MCF 10A (cell line): ENCODE measurements around the gene MGAT3. TPM values are rescaled to one million over a fixed set of nuclear protein-coding genes. Genes with fewer than 3 reads are reported as not detected.

Source experiments
- BruUV-seq: library from RNA; stranded (reverse); fragments of 400-500 nt; replicated peaks from 2 replicates; lab custom pipeline; 2021; lab: Mats Ljungman, UMichigan
- CTCF ChIA-PET: fragments of 300-600 bp; sonication (Branson Sonifier 250); formaldehyde crosslinking; extraction: SDS; loops from one replicate; lab custom pipeline; 2021; ENCODE audit warnings: antibody characterized with exemption, inconsistent platforms; lab: Yijun Ruan, JAX
- POLR2A ChIA-PET: fragments of 300-600, 350-650 bp; sonication (Branson Sonifier 250); formaldehyde crosslinking; extraction: SDS; loops from one replicate; lab custom pipeline; 2020; ENCODE audit warnings: antibody characterized with exemption, inconsistent platforms; lab: Yijun Ruan, JAX
- DNase-seq: peaks from one replicate; pipeline ENCODE4 v3.0.0-alpha.2; 2018; ENCODE audit not compliant: unreplicated experiment
- H3K27ac Mint-ChIP-seq: one replicate; pipeline ENCODE4 v1.8.0; 2022; ENCODE audit warnings: mild to moderate bottlenecking, low read depth, mixed read lengths; ENCODE audit not compliant: unreplicated experiment
- H3K27me3 Mint-ChIP-seq: one replicate; pipeline ENCODE4 v1.8.0; 2022; ENCODE audit warnings: mixed read lengths; ENCODE audit not compliant: insufficient read depth, unreplicated experiment
- H3K36me3 Mint-ChIP-seq: one replicate; pipeline ENCODE4 v1.8.0; 2022; ENCODE audit warnings: mild to moderate bottlenecking, moderate library complexity, mixed read lengths; ENCODE audit not compliant: insufficient read depth, unreplicated experiment
- H3K4me1 Mint-ChIP-seq: one replicate; pipeline ENCODE4 v1.8.0; 2022; ENCODE audit warnings: mixed read lengths; ENCODE audit not compliant: insufficient read depth, unreplicated experiment
- H3K4me3 Mint-ChIP-seq: one replicate; pipeline ENCODE4 v1.8.0; 2022; ENCODE audit warnings: mild to moderate bottlenecking, moderate library complexity, mixed read lengths; ENCODE audit not compliant: unreplicated experiment
- H3K9me3 Mint-ChIP-seq: one replicate; pipeline ENCODE4 v1.8.0; 2022; ENCODE audit warnings: mixed read lengths; ENCODE audit not compliant: unreplicated experiment
- intact Hi-C: fragments of 100-400 bp; cut with micrococcal nuclease; formaldehyde crosslinking; loops from 2 replicates; pipeline ENCODE4 v1.14.1; 2022
- total RNA-seq: library from RNA; stranded (reverse); gene quantifications from 2 replicates; pipeline ENCODE4 v1.2.3, GENCODE V29; 2022
- TF ChIP-seq, protein P1 (sequence below): fragments of 200-600 bp; IDR thresholded peaks from one replicate; pipeline ENCODE4 v1.8.0; 2022; ENCODE audit warnings: antibody characterized with exemption, mild to moderate bottlenecking; ENCODE audit not compliant: unreplicated experiment

The MGAT3 gene
- total RNA-seq, 1 experiment from 2014 or later: not detected

- no TSS peak for BruUV-seq
- POLR2A ChIA-PET: no interaction called here
- CTCF ChIA-PET: no interaction called here
- no peaks in the 10 kb centered on the region for H3K9me3 Mint-ChIP-seq
- H3K4me1 Mint-ChIP-seq: peaks cover 5% of the 10 kb centered on the region
- no peaks in the 10 kb centered on the region for H3K36me3 Mint-ChIP-seq
- intact Hi-C loops: no loop called here
- no peaks in the 10 kb centered on the region for H3K27me3 Mint-ChIP-seq
- TF ChIP-seq, protein P1, sequence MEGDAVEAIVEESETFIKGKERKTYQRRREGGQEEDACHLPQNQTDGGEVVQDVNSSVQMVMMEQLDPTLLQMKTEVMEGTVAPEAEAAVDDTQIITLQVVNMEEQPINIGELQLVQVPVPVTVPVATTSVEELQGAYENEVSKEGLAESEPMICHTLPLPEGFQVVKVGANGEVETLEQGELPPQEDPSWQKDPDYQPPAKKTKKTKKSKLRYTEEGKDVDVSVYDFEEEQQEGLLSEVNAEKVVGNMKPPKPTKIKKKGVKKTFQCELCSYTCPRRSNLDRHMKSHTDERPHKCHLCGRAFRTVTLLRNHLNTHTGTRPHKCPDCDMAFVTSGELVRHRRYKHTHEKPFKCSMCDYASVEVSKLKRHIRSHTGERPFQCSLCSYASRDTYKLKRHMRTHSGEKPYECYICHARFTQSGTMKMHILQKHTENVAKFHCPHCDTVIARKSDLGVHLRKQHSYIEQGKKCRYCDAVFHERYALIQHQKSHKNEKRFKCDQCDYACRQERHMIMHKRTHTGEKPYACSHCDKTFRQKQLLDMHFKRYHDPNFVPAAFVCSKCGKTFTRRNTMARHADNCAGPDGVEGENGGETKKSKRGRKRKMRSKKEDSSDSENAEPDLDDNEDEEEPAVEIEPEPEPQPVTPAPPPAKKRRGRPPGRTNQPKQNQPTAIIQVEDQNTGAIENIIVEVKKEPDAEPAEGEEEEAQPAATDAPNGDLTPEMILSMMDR: no peak
- no peak overlapping the region for H3K27ac Mint-ChIP-seq
- H3K4me3 Mint-ChIP-seq: no peak overlapping the region
- DNase-seq: no peak
These were observed 17.0 kb downstream of the MGAT3 start for GRCh38 chr22:39473851-39474250.

GRCh38 chr22:39474351-39475111 is 17.7 kb downstream of the MGAT3 start:
- no TSS peak for BruUV-seq
- H3K4me3 Mint-ChIP-seq: no peak overlapping the region
- TF ChIP-seq, protein P1: no peak
- no peaks in the 10 kb centered on the region for H3K27me3 Mint-ChIP-seq
- ChIA-PET POLR2A (interaction anchor here (0.6 to 1.0 kb wide), 2 partner anchors 11 to 500 kb away, joined by 4 read pairs; no protein-coding TSS in a partner anchor), CTCF (no interaction called here)
- no peaks in the 10 kb centered on the region for H3K36me3 Mint-ChIP-seq
- no peaks in the 10 kb centered on the region for H3K9me3 Mint-ChIP-seq
- peaks cover 5% of the 10 kb centered on the region for H3K4me1 Mint-ChIP-seq
- H3K27ac Mint-ChIP-seq: no peak overlapping the region
- no peak for DNase-seq
- intact Hi-C loops: no loop called here

DNA sequence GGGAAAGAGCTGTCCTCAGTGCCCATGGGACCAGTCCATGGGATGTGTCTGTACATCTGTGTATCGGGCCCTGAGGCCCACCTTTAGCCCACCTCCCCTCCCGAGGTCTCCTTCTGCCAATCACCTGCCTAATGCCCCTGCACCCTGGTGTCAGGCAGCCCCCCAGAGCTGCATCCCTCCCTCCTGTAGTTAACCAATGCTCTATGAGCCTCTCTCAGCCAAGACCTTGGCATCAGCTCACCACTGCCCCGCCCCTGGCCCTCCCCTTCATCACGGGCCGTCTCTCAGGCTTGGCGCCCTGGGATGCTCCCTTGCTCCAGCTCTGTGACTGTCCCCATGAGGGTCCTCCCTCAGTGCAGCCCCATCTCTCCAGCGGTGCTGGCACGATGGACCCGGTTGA is 18.5 kb downstream of the MGAT3 start:
- H3K27ac Mint-ChIP-seq: no peak overlapping the region
- no peak for DNase-seq
- H3K4me3 Mint-ChIP-seq: no peak overlapping the region
- CTCF ChIA-PET: interaction anchor here (0.6 kb wide), 2 partner anchors 874 to 1576 kb away, joined by 3 read pairs; no protein-coding TSS in a partner anchor
- H3K4me1 Mint-ChIP-seq: peaks cover 5% of the 10 kb centered on the region
- no peaks in the 10 kb centered on the region for H3K9me3 Mint-ChIP-seq
- H3K36me3 Mint-ChIP-seq: no peaks in the 10 kb centered on the region
- H3K27me3 Mint-ChIP-seq: no peaks in the 10 kb centered on the region
- intact Hi-C loops: no loop called here
- TF ChIP-seq, protein P1: no peak
- POLR2A ChIA-PET: interaction anchor here (0.6 to 1.0 kb wide), 2 partner anchors 11 to 499 kb away, joined by 4 read pairs; no protein-coding TSS in a partner anchor
- no TSS peak for BruUV-seq

DNA sequence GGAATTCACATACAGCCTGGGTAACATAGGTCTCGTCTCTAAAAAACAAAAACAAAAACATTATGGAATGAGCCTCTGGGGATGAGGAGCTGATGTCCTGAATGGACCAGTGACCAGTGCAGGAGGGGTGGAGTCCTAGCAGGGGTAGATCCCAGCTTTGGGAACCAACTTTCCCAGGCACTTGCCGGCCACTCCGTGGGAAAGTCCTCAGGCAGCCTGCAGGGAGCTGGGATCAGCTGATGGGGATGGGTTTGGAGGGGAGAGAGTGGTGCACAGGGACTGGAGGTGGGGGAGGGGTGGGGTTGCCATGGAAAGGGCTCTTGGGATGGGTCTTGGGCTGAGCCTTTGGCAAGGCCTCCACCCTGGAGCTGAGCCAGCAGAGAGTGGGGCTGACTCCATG is 19.1 kb downstream of the MGAT3 start:
- Mint-ChIP-seq H3K4me1 (peaks cover 5% of the 10 kb centered on the region), H3K36me3 (no peaks in the 10 kb centered on the region), H3K27me3 (no peaks in the 10 kb centered on the region), H3K4me3 (no peak overlapping the region), H3K27ac (no peak overlapping the region), H3K9me3 (no peaks in the 10 kb centered on the region)
- ChIA-PET CTCF (interaction anchor here (0.6 kb wide), 1 partner anchor 873 kb away, joined by 3 read pairs; no protein-coding TSS in a partner anchor), POLR2A (interaction anchor here (1.0 kb wide), 1 partner anchor 12 kb away, joined by 4 read pairs; no protein-coding TSS in a partner anchor)
- BruUV-seq: no TSS peak
- DNase-seq: no peak
- TF ChIP-seq, protein P1: no peak
- intact Hi-C loops: no loop called here
